ENCODE results near the gene MSI2. TPM values are rescaled to one million over a fixed set of nuclear protein-coding genes. Genes with fewer than 3 reads are reported as not detected.

MSI2 gene
- total and polyA plus RNA-seq, 12 donors = 25.5 to 135 (median 121) TPM

DNA sequence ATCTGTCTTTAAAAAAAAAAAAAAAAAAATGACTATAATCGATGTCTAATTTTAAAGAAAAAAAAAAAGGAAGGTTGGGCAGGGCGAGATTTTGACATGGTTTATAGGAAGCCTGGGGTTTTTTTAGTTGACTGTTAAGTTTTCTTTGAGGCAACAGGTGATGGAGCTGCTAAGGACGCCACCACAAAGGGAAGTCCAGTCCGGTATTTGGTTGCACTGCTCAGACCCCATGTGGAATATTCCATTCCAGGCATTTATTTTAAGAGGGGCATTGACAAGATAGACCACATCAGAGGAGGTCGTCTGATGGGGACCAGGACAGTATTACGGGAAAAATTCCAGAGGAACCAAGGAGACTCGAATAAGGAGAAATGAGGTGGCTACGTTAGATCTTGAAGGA is 320.4 kb downstream of the MSI2 start:
- H3K4me3 ChIP-seq = no peak overlapping the region
- intact Hi-C loops (cut with DNase I) = loop anchor here in 1 of 10 donors (10.0 kb wide), 1 partner anchor 322 kb away; the partner anchor contains the start of gene MSI2
- ATAC-seq (no peak), DNase-seq (no peak)
- no peaks in the 10 kb centered on the region for H3K27me3 ChIP-seq
- H3K9me3 ChIP-seq = no peaks in the 10 kb centered on the region
- peaks cover 3 to 57% (median 33%) of the 10 kb centered on the region in 9 donors for H3K4me1 ChIP-seq
- H3K27ac ChIP-seq = peak overlapping the region in 4 of 10 donors; percentile 44 to 78 (median 68)
- 94 to 96% methylated on average over 8 of the region's 8 CpGs for WGBS, 2 donors
- TF ChIP-seq, protein P1, sequence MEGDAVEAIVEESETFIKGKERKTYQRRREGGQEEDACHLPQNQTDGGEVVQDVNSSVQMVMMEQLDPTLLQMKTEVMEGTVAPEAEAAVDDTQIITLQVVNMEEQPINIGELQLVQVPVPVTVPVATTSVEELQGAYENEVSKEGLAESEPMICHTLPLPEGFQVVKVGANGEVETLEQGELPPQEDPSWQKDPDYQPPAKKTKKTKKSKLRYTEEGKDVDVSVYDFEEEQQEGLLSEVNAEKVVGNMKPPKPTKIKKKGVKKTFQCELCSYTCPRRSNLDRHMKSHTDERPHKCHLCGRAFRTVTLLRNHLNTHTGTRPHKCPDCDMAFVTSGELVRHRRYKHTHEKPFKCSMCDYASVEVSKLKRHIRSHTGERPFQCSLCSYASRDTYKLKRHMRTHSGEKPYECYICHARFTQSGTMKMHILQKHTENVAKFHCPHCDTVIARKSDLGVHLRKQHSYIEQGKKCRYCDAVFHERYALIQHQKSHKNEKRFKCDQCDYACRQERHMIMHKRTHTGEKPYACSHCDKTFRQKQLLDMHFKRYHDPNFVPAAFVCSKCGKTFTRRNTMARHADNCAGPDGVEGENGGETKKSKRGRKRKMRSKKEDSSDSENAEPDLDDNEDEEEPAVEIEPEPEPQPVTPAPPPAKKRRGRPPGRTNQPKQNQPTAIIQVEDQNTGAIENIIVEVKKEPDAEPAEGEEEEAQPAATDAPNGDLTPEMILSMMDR (IDR thresholded peaks at IDR 0.05) = no peak
- H3K36me3 ChIP-seq = no peaks in the 10 kb centered on the region

DNA sequence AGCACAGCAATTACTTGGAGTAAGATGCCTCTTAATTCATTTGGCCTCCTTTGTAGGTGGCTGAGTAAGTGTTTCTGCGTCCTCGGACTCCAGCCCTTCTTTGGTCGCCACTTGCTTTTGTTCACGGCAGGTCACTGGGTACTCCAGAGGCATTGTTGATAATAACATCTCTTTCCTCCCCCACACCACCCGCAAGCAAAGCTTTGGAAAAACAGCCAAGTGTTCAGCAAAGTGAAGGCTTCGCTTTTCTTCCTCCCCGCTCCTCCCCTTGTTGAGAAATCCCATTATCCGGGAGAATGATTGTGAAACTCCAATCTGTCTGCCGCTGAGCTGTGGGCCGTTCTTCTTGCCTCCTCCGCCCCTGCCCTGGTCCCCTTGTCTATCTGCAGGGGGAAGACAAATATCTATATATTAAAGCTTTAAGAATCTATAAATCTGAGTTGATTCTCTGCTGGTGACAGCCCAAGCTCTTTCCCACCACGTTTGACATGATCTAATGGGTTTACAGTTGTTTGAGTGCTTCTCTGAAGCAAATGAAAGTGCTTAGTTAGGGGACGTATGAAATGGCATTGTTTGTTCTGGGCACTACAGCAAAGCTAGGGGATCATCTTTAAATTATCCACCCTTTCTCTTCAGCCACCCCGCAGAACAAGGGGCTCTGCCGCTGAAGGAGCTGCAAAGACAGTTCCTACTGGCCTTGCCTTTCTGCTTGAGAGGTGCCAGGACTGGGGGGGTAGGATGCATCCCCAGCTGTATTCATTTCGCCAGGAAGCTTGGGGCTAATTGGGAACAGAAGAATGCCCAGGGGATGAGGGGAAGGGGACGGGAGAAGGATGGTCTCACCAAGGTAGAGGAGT is 321.7 kb downstream of the MSI2 start:
- WGBS, 2 donors = 52 to 69% methylated on average over 17 of the region's 17 CpGs

DNA sequence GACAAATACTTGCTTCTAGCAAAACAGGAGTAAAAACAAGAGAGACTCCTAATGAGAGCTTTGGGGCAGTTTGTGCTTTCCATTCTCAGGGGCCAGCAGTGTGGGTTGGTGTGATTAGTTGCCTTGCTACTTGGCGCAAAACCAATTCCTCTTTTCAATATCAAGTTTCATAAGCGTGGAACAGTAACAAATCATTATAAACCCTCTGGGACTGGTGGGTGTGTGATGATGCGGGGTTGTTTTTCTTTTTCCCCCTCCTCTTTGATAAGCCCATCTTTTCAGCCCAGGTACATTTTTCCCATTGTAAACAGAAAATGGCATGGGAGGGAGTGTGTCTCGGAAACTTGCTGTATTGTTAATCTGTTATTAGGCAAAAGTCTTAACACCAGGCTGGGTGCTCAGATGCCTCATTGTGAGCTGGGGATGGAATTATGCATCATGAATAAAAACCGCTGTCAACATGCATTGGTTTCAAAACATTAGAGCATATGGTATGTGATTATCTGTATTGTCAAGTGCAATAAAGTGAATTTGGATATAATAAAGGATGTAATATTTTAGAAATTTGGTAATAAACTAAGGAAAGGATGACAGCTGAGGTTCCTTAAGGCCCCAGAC is 322.4 kb downstream of the MSI2 start:
- DNase-seq (no peak), ATAC-seq (peak in 1 of 8 donors; percentile 12)
- Histone ChIP-seq H3K4me1 (peaks cover 0 to 37% (median 24%) of the 10 kb centered on the region in 9 donors), H3K27ac (peak overlapping the region in 7 of 10 donors; percentile 61 to 78 (median 66)), H3K36me3 (no peaks in the 10 kb centered on the region), H3K4me3 (peak overlapping the region in 1 of 10 donors; percentile 23), H3K9me3 (no peaks in the 10 kb centered on the region), H3K27me3 (no peaks in the 10 kb centered on the region)
- intact Hi-C loops (cut with DNase I) = loop anchor here in 1 of 10 donors (10.0 kb wide), 1 partner anchor 324 kb away; the partner anchor contains the start of gene MSI2
- TF ChIP-seq, protein P1 (IDR thresholded peaks at IDR 0.05) = no peak
- 76 to 86% methylated on average over 5 of the region's 5 CpGs for WGBS, 2 donors

More for the DNA sequence above, 321.7 kb downstream of the MSI2 start:
- peak overlapping the region in 9 of 10 donors; percentile 37 to 78 (median 61) for H3K27ac ChIP-seq
- no peaks in the 10 kb centered on the region for H3K36me3 ChIP-seq
- intact Hi-C loops (cut with DNase I) = loop anchor here in 1 of 10 donors (10.0 kb wide), 1 partner anchor 323 kb away; the partner anchor contains the start of gene MSI2
- H3K9me3 ChIP-seq = no peaks in the 10 kb centered on the region
- TF ChIP-seq, protein P1 (IDR thresholded peaks at IDR 0.05) = no peak
- DNase-seq (peak in 1 of 2 donors; percentile 40), ATAC-seq (peak in 7 of 8 donors; percentile 31 to 74 (median 59))
- no peaks in the 10 kb centered on the region for H3K27me3 ChIP-seq
- H3K4me3 ChIP-seq = peak overlapping the region in 5 of 10 donors; percentile 22 to 39 (median 26)
- H3K4me1 ChIP-seq = peaks cover under 1 to 45% (median 32%) of the 10 kb centered on the region in 9 donors

GRCh38 chr17:57579245-57579644 is 322.9 kb downstream of the MSI2 start:
- intact Hi-C loops (cut with DNase I) = loop anchor here in 1 of 10 donors (10.0 kb wide), 1 partner anchor 324 kb away; the partner anchor contains the start of gene MSI2

More at GRCh38 chr17:57579245-57579644, 322.9 kb downstream of the MSI2 start:
- Histone ChIP-seq H3K4me3 (no peak overlapping the region), H3K9me3 (no peaks in the 10 kb centered on the region), H3K4me1 (peaks cover 0 to 32% (median 19%) of the 10 kb centered on the region in 9 donors), H3K27me3 (no peaks in the 10 kb centered on the region), H3K36me3 (no peaks in the 10 kb centered on the region), H3K27ac (no peak overlapping the region)
- ATAC-seq = no peak
- no peak for DNase-seq
- TF ChIP-seq, protein P1 (IDR thresholded peaks at IDR 0.05) = no peak
- 98% methylated on average over 11 of the region's 11 CpGs for WGBS, 2 donors
